A172 (cell line): Measurements from ENCODE around the gene UNC45B. TPM values are rescaled to one million over a fixed set of nuclear protein-coding genes. Genes with fewer than 3 reads are reported as not detected.
A peak's percentile ranks its signal among the peaks of the same experiment; 100 is the strongest.
"Not testable (repeated sequence)": the region's sequence is repeated elsewhere in the genome, so short reads cannot be mapped to it uniquely, and the experiment has no call there.

Experiments
- DNase-seq: peaks from one replicate; pipeline ENCODE4 v3.0.0-alpha.2; 2015; ENCODE audit warnings: low spot score
- total RNA-seq: library from RNA; depleted of rRNA; stranded (reverse); fragments of >200 nt; shearing (Covaris generic); gene quantifications from 2 replicates; pipeline ENCODE4 v1.2.3, GENCODE V29; 2014

UNC45B gene
- total RNA-seq, 1 experiment from 2014 or later: not detected

GRCh38 chr17:35170968-35171771 lies 23.6 kb downstream of the UNC45B start:
- DNase-seq: peak; percentile 35

GRCh38 chr17:35171834-35172233 lies 24.2 kb downstream of the UNC45B start:
- DNase-seq: peak; percentile 25

- DNase-seq: not testable (repeated sequence)
Measured at GRCh38 chr17:35172321-35172720, 24.7 kb downstream of the UNC45B start.

- DNase-seq: no peak
Measured at GRCh38 chr17:35174835-35175334, 27.3 kb downstream of the UNC45B start.

- DNase-seq: no peak
Measured at GRCh38 chr17:35175638-35176415, 28.2 kb downstream of the UNC45B start.

- DNase-seq: no peak
Measured at GRCh38 chr17:35176897-35177296, 29.3 kb downstream of the UNC45B start.

GRCh38 chr17:35179379-35179778 lies 31.8 kb downstream of the UNC45B start:
- not testable (repeated sequence) for DNase-seq

- no peak for DNase-seq
Measured at GRCh38 chr17:35183332-35183731, 35.7 kb downstream of the UNC45B start.

GRCh38 chr17:35184274-35184673 lies 36.7 kb downstream of the UNC45B start:
- DNase-seq: no peak

- DNase-seq: no peak
Measured at GRCh38 chr17:35185849-35186248, 38.2 kb downstream of the UNC45B start.

- DNase-seq: no peak
Measured at GRCh38 chr17:35187481-35187880, 39.9 kb downstream of the UNC45B start.

- no peak for DNase-seq
Measured at GRCh38 chr17:35188111-35188510, 40.5 kb downstream of the UNC45B start.

GRCh38 chr17:35189291-35189690 lies 41.7 kb downstream of the UNC45B start:
- DNase-seq: peak; percentile 43

- DNase-seq: no peak
Measured at GRCh38 chr17:35191001-35191695, 43.5 kb downstream of the UNC45B start.

GRCh38 chr17:35192708-35193107 lies 45.1 kb downstream of the UNC45B start:
- no peak for DNase-seq

- DNase-seq: not testable (repeated sequence)
Measured at GRCh38 chr17:35194001-35194400, 46.4 kb downstream of the UNC45B start, which contains the start of gene SLC35G3. TSS of gene SLC35G3 (minus strand) at chr17:35194393. CDS start at chr17:35194307, 86 bp downstream.

GRCh38 chr17:35195062-35195461 lies 47.4 kb downstream of the UNC45B start:
- not testable (repeated sequence) for DNase-seq

- DNase-seq: not testable (repeated sequence)
Measured at GRCh38 chr17:35202582-35202981, 55.0 kb downstream of the UNC45B start.

GRCh38 chr17:35210741-35211140 lies 63.1 kb downstream of the UNC45B start:
- DNase-seq: no peak

GRCh38 chr17:35212668-35213067 lies 65.1 kb downstream of the UNC45B start:
- DNase-seq: peak; percentile 13

- no peak for DNase-seq
Measured at GRCh38 chr17:35213412-35213940, 65.9 kb downstream of the UNC45B start.

- no peak for DNase-seq
Measured at GRCh38 chr17:35214192-35214591, 66.6 kb downstream of the UNC45B start.
